HepG2 (cell line): ENCODE results near the gene SHTN1. TPM values are rescaled to one million over a fixed set of nuclear protein-coding genes. Genes with fewer than 3 reads are reported as not detected.

Source experiments
- CEBPZ ChIP-seq: IDR thresholded peaks from 2 replicates; pipeline ENCODE4 v1.6.1; 2012; ENCODE audit warnings: low read length, improper control_type of control experiment
- DNMT3B ChIP-seq: conservative IDR thresholded peaks from 2 replicates; pipeline ENCODE4 v1.6.1; 2016; ENCODE audit warnings: missing biosample characterization, control low read depth
- FOSL2 ChIP-seq: sonication (generic); formaldehyde crosslinking; IDR thresholded peaks from 2 replicates; pipeline ENCODE4 v1.4.0; 2020; ENCODE audit warnings: missing genetic modification reagents
- HNRNPL ChIP-seq: fragments of 200-400 bp; formaldehyde crosslinking; IDR thresholded peaks from 2 replicates; pipeline ENCODE4 v1.6.1; 2017; ENCODE audit warnings: mild to moderate bottlenecking, low read depth, low read length
- JUN ChIP-seq: sonication (generic); formaldehyde crosslinking; IDR thresholded peaks from 2 replicates; pipeline ENCODE4 v1.4.0; 2020; ENCODE audit warnings: mild to moderate bottlenecking, missing genetic modification reagents
- KDM5B ChIP-seq: sonication (generic); formaldehyde crosslinking; IDR thresholded peaks from 2 replicates; pipeline ENCODE4 v1.4.0; 2020; ENCODE audit warnings: missing genetic modification reagents, mild to moderate bottlenecking, borderline replicate concordance
- NFATC3 ChIP-seq: sonication (generic); formaldehyde crosslinking; IDR thresholded peaks from 2 replicates; pipeline ENCODE4 v1.5.1; 2020; ENCODE audit warnings: mild to moderate bottlenecking, missing genetic modification reagents
- SALL2 ChIP-seq: sonication (generic); formaldehyde crosslinking; IDR thresholded peaks from 2 replicates; pipeline ENCODE4 v1.8.1; 2023; ENCODE audit warnings: mild to moderate bottlenecking, missing genetic modification reagents, inconsistent platforms
- SKI ChIP-seq: fragments of 450-650 bp; IDR thresholded peaks from one replicate; pipeline ENCODE4 v1.6.1; 2018; ENCODE audit warnings: mild to moderate bottlenecking; ENCODE audit not compliant: partially characterized antibody
- SOX5 ChIP-seq: IDR thresholded peaks from 2 replicates; pipeline ENCODE4 v1.6.1; 2016; ENCODE audit warnings: borderline replicate concordance
- SRY ChIP-seq: sonication (generic); formaldehyde crosslinking; IDR thresholded peaks from 2 replicates; pipeline ENCODE4 v1.8.0; 2022; ENCODE audit warnings: mild to moderate bottlenecking, missing genetic modification reagents
- SSRP1 ChIP-seq: IDR thresholded peaks from 2 replicates; pipeline ENCODE4 v1.6.1; 2016; ENCODE audit warnings: control low read depth
- TCF12 ChIP-seq, 2 experiments: fragments of 450-650 bp in 1 of 2; sonication (generic) in 1 of 2; formaldehyde crosslinking in 1 of 2; IDR thresholded peaks; 2 replicates each; pipeline versions ENCODE4 v1.6.1 to v1.8.0; 2017 to 2022; ENCODE audit warnings: antibody characterized with exemption in 1 of 2, mild to moderate bottlenecking in 1 of 2, missing genetic modification reagents in 1 of 2, moderate library complexity in 1 of 2
- THYN1 ChIP-seq: sonication (generic); formaldehyde crosslinking; IDR thresholded peaks from 2 replicates; pipeline ENCODE4 v1.8.1; 2023; ENCODE audit warnings: low read depth, mild to moderate bottlenecking, moderate library complexity, missing genetic modification reagents, borderline replicate concordance
- ZNF629 ChIP-seq: sonication (generic); formaldehyde crosslinking; conservative IDR thresholded peaks from 2 replicates; pipeline ENCODE4 v1.5.0; 2020; ENCODE audit warnings: missing genetic modification reagents
- ZNF7 ChIP-seq: IDR thresholded peaks from 2 replicates; pipeline ENCODE4 v1.6.1; 2016; ENCODE audit warnings: missing biosample characterization, missing genetic modification reagents
- ZNF710 ChIP-seq: sonication (generic); formaldehyde crosslinking; IDR thresholded peaks from 2 replicates; pipeline ENCODE4 v1.5.0; 2020; ENCODE audit warnings: mild to moderate bottlenecking, missing genetic modification reagents, borderline replicate concordance
- ZNF747 ChIP-seq: sonication (generic); formaldehyde crosslinking; IDR thresholded peaks from 2 replicates; pipeline ENCODE4 v1.8.1; 2023; ENCODE audit warnings: missing genetic modification reagents, mild to moderate bottlenecking, borderline replicate concordance
- ZNF768 ChIP-seq: sonication (generic); formaldehyde crosslinking; IDR thresholded peaks from 2 replicates; pipeline ENCODE4 v1.4.0; 2020; ENCODE audit warnings: missing genetic modification reagents
- ZSCAN31 ChIP-seq: sonication (generic); formaldehyde crosslinking; IDR thresholded peaks from 2 replicates; pipeline ENCODE4 v1.5.0; 2020; ENCODE audit warnings: low read depth, mild to moderate bottlenecking, missing genetic modification reagents
- polyA plus RNA-seq, 8 experiments: library from polyadenylated mRNA; depleted of rRNA in 3 of 8; stranded (reverse) in 7 of 8; unstranded in 1 of 8; fragments of >200 nt; fragmentation: Illumina TruSeq in 4 of 8; extraction: Trizol in 4 of 8; gene quantifications; 2 replicates each; pipeline versions ENCODE4 v1.2.1 to v1.2.3, GENCODE V29; 2011 to 2016; ENCODE audit warnings: low read depth in 4 of 8, missing spikeins in 1 of 8, mixed read lengths in 1 of 8; ENCODE audit not compliant: insufficient read depth in 1 of 8
- total RNA-seq, 5 experiments: library from RNA; depleted of rRNA; stranded (reverse); fragments of >200 nt; fragmentation: Illumina TruSeq; extraction: Trizol; gene quantifications; 2 replicates each; pipeline ENCODE4 v1.2.3, GENCODE V29; 2016; ENCODE audit warnings: low read depth in 1 of 5
- TF ChIP-seq, protein P1 (sequence below): sonication (generic); formaldehyde crosslinking; IDR thresholded peaks from 2 replicates; pipeline ENCODE4 v1.4.0; 2020; ENCODE audit warnings: missing genetic modification reagents
- TF ChIP-seq, protein P2 (sequence below): IDR thresholded peaks from 2 replicates; pipeline ENCODE4 v1.6.1; 2018; ENCODE audit warnings: missing genetic modification reagents, mild to moderate bottlenecking, missing compliant biosample characterization

Gene SHTN1
- total and polyA plus RNA-seq, 2 of the 13 experiments (the other 11 are each of a cell fraction or from before 2014, with no cell fraction given): 11.3 to 15.6 TPM

DNA sequence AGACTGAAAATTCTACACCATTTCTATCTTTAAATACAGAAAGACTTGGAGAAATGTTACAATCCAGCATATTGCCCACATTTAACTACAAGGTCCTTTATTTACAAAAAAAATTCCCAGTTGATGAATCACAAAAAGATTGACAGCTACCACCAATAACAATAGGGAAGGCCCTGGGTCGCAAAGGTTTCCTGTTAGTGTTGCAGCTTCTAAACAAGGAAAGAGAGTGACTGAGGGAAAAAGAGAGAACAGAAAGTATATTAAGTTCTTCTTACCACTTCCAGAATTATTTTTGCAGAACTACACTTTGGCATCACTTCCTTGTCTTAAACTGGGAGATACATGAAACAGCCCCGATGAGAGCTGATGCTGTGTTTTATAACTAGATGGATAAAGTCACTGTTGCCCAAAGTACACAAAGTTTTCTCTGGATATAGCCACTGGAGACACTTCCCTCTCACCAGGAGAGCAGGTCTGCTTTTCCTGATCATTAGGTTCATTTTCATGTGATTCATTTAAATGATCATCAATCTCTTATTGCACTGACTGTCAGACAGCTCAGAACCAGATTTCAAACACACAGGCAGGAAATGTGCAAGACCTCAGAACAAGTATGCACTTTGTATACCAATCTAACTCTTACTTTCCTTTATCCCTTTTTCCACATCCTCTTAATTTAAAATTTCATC is 57.0 kb downstream of the SHTN1 start (continued):
- TF ChIP-seq, protein P1, sequence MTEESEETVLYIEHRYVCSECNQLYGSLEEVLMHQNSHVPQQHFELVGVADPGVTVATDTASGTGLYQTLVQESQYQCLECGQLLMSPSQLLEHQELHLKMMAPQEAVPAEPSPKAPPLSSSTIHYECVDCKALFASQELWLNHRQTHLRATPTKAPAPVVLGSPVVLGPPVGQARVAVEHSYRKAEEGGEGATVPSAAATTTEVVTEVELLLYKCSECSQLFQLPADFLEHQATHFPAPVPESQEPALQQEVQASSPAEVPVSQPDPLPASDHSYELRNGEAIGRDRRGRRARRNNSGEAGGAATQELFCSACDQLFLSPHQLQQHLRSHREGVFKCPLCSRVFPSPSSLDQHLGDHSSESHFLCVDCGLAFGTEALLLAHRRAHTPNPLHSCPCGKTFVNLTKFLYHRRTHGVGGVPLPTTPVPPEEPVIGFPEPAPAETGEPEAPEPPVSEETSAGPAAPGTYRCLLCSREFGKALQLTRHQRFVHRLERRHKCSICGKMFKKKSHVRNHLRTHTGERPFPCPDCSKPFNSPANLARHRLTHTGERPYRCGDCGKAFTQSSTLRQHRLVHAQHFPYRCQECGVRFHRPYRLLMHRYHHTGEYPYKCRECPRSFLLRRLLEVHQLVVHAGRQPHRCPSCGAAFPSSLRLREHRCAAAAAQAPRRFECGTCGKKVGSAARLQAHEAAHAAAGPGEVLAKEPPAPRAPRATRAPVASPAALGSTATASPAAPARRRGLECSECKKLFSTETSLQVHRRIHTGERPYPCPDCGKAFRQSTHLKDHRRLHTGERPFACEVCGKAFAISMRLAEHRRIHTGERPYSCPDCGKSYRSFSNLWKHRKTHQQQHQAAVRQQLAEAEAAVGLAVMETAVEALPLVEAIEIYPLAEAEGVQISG (CRISPR knock-in tag): no peak
- no peak for TF ChIP-seq THYN1 (CRISPR knock-in tag)
- no peak for TF ChIP-seq ZNF768
- TF ChIP-seq SOX5 (CRISPR knock-in tag): peak; percentile 69; the same call in 1 of the 2 replicates
- TF ChIP-seq SRY (CRISPR knock-in tag): no peak
- no peak for TF ChIP-seq KDM5B
- TF ChIP-seq CEBPZ: no peak
- no peak for TF ChIP-seq SSRP1 (CRISPR knock-in tag)
- peak; percentile 82 for TF ChIP-seq FOSL2 (CRISPR knock-in tag)
- TF ChIP-seq, protein P2, sequence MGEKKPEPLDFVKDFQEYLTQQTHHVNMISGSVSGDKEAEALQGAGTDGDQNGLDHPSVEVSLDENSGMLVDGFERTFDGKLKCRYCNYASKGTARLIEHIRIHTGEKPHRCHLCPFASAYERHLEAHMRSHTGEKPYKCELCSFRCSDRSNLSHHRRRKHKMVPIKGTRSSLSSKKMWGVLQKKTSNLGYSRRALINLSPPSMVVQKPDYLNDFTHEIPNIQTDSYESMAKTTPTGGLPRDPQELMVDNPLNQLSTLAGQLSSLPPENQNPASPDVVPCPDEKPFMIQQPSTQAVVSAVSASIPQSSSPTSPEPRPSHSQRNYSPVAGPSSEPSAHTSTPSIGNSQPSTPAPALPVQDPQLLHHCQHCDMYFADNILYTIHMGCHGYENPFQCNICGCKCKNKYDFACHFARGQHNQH (CRISPR knock-in tag): no peak
- TF ChIP-seq ZSCAN31 (CRISPR knock-in tag): no peak
- no peak for TF ChIP-seq SALL2 (CRISPR knock-in tag)
- TF ChIP-seq ZNF7 (CRISPR knock-in tag): no peak
- TF ChIP-seq ZNF747 (CRISPR knock-in tag): no peak
- no peak for TF ChIP-seq SKI
- TF ChIP-seq DNMT3B: 0 out of 2 replicates have a peak, but pooled peaks have one; percentile 44
- no peak for TF ChIP-seq ZNF710 (CRISPR knock-in tag)
- TF ChIP-seq HNRNPL: no peak
- no peak for TF ChIP-seq JUN
- no peak for TF ChIP-seq TCF12 (IDR thresholded peaks at IDR 0.05)
- TF ChIP-seq TCF12 (CRISPR knock-in tag; IDR thresholded peaks at IDR 0.05): no peak
- TF ChIP-seq ZNF629 (CRISPR knock-in tag): no peak
- no peak for TF ChIP-seq NFATC3 (CRISPR knock-in tag)
